HFF-Myc (cell line): ENCODE measurements around the gene RAB27B.

Source experiments
- DNase-seq: peaks from one replicate; pipeline ENCODE4 v3.0.0-alpha.2; 2011; ENCODE audit warnings: low read depth; ENCODE audit errors: extremely low read depth
- H3K4me3 ChIP-seq: replicated peaks from 2 replicates; pipeline ENCODE4 v1.5.1; 2011; ENCODE audit warnings: low read depth, mild to moderate bottlenecking, control low read depth, low read length
- CTCF ChIP-seq: IDR thresholded peaks from 2 replicates; pipeline ENCODE4 v1.5.1; 2012; ENCODE audit warnings: mild to moderate bottlenecking, low read depth, low read length, control low read depth; ENCODE audit errors: missing control alignments

RAB27B gene

GRCh38 chr18:54882318-54882717 lies 54.0 kb downstream of the RAB27B start:
- no peak for TF ChIP-seq CTCF
- no peak for DNase-seq
- no peak overlapping the region for H3K4me3 ChIP-seq

- TF ChIP-seq CTCF = no peak
- DNase-seq = no peak
- H3K4me3 ChIP-seq = no peak overlapping the region
Observed at GRCh38 chr18:54883816-54884604, 55.7 kb downstream of the RAB27B start.

- TF ChIP-seq CTCF = no peak
- H3K4me3 ChIP-seq = no peak overlapping the region
- DNase-seq = no peak
Observed at GRCh38 chr18:54888378-54888777, 60.1 kb downstream of the RAB27B start.

GRCh38 chr18:54888933-54889332 lies 60.7 kb downstream of the RAB27B start:
- TF ChIP-seq CTCF = no peak
- no peak overlapping the region for H3K4me3 ChIP-seq
- DNase-seq = no peak

GRCh38 chr18:54899500-54899899 lies 71.2 kb downstream of the RAB27B start:
- no peak for TF ChIP-seq CTCF
- no peak overlapping the region for H3K4me3 ChIP-seq
- DNase-seq = no peak

- no peak overlapping the region for H3K4me3 ChIP-seq
- DNase-seq = no peak
- TF ChIP-seq CTCF = no peak
Observed at GRCh38 chr18:54900290-54900689, 72.0 kb downstream of the RAB27B start.

GRCh38 chr18:54904581-54904980 lies 76.3 kb downstream of the RAB27B start:
- no peak overlapping the region for H3K4me3 ChIP-seq
- DNase-seq = no peak
- no peak for TF ChIP-seq CTCF
